OCI-M2 (cell line): ENCODE results near the gene CFAP20.

ENCODE experiments used
- DNase-seq: peaks from one replicate; lab custom pipeline; 2025; ENCODE audit not compliant: unreplicated experiment; lab: John Stamatoyannopoulos, UW

Gene CFAP20

GRCh38 chr16:58129097-58129936 is at the start of gene CFAP20:
Gene CFAP20 (minus strand): TSS chr16:58129381. CDS start chr16:58129115, 266 bp downstream.
- peak; percentile 77 for DNase-seq

- DNase-seq = no peak
Observed at GRCh38 chr16:58177353-58177710, 48.2 kb upstream of the CFAP20 start.

- no peak for DNase-seq
Observed at GRCh38 chr16:58176608-58177352, 47.6 kb upstream of the CFAP20 start.

GRCh38 chr16:58170223-58170622 is 41.0 kb upstream of the CFAP20 start:
- no peak for DNase-seq

- no peak for DNase-seq
Observed at GRCh38 chr16:58160855-58161254, 31.7 kb upstream of the CFAP20 start.

GRCh38 chr16:58158725-58159124 is 29.5 kb upstream of the CFAP20 start:
- no peak for DNase-seq

GRCh38 chr16:58157951-58158540 is 28.9 kb upstream of the CFAP20 start:
- no peak for DNase-seq

- DNase-seq = no peak
Observed at GRCh38 chr16:58157239-58157638, 28.1 kb upstream of the CFAP20 start.

- no peak for DNase-seq
Observed at GRCh38 chr16:58155839-58156238, 26.7 kb upstream of the CFAP20 start.

- DNase-seq = no peak
Observed at GRCh38 chr16:58154345-58154744, 25.2 kb upstream of the CFAP20 start.

GRCh38 chr16:58152246-58152868 is 23.2 kb upstream of the CFAP20 start:
- no peak for DNase-seq

GRCh38 chr16:58148526-58148925 is 19.3 kb upstream of the CFAP20 start:
- no peak for DNase-seq

GRCh38 chr16:58148099-58148498 is 18.9 kb upstream of the CFAP20 start:
- no peak for DNase-seq

- DNase-seq = no peak
Observed at GRCh38 chr16:58138852-58139251, 9.7 kb upstream of the CFAP20 start.

- DNase-seq = no peak
Observed at GRCh38 chr16:58137581-58137980, 8.4 kb upstream of the CFAP20 start.

- no peak for DNase-seq
Observed at GRCh38 chr16:58128711-58129096, 477 bp downstream of the CFAP20 start.

- DNase-seq = no peak
Observed at GRCh38 chr16:58128181-58128631, 975 bp downstream of the CFAP20 start.

GRCh38 chr16:58127634-58128033 is 1.5 kb downstream of the CFAP20 start:
- DNase-seq = no peak

GRCh38 chr16:58127033-58127556 is 2.1 kb downstream of the CFAP20 start:
- no peak for DNase-seq

GRCh38 chr16:58126451-58126961 is 2.7 kb downstream of the CFAP20 start:
- no peak for DNase-seq

GRCh38 chr16:58125781-58126335 is 3.3 kb downstream of the CFAP20 start:
- no peak for DNase-seq
